RWPE2 (cell line): Measurements from ENCODE around the gene JADE2.

Experiments
- ATAC-seq: fragments of 200-7000 bp; cut with Tn5 transposase; 3 replicates; pipeline ENCODE4 v1.9.1; 2021; ENCODE audit warnings: low read depth
- DNase-seq: peaks from one replicate; pipeline ENCODE4 v3.0.0-alpha.2; 2020; ENCODE audit warnings: low spot score
- H3K27ac ChIP-seq: fragments of 450-650 bp; 2 replicates; pipeline ENCODE4 v1.5.1; 2017; ENCODE audit warnings: mild to moderate bottlenecking; ENCODE audit not compliant: poor library complexity, severe bottlenecking
- H3K27me3 ChIP-seq: fragments of 250-450 bp; sonication (Bioruptor Pico); 2 replicates; pipeline ENCODE4 v1.5.1; 2021; ENCODE audit warnings: mild to moderate bottlenecking, moderate library complexity; ENCODE audit not compliant: insufficient read depth, poor library complexity, severe bottlenecking
- H3K36me3 ChIP-seq: fragments of 250-450 bp; sonication (Bioruptor Pico); 2 replicates; pipeline ENCODE4 v1.5.1; 2020; ENCODE audit warnings: low read depth, mild to moderate bottlenecking, moderate library complexity
- H3K4me1 ChIP-seq: fragments of 250-450 bp; sonication (Bioruptor Pico); 2 replicates; pipeline ENCODE4 v1.5.1; 2021; ENCODE audit warnings: mild to moderate bottlenecking, moderate library complexity; ENCODE audit not compliant: insufficient read depth, poor library complexity, severe bottlenecking
- H3K4me3 ChIP-seq: fragments of 250-450 bp; sonication (Bioruptor Pico); 2 replicates; pipeline ENCODE4 v1.5.1; 2021; ENCODE audit warnings: mild to moderate bottlenecking, moderate library complexity; ENCODE audit not compliant: severe bottlenecking
- H3K9me3 ChIP-seq: fragments of 250-450 bp; sonication (Bioruptor Pico); 2 replicates; pipeline ENCODE4 v1.5.1; 2021; ENCODE audit warnings: mild to moderate bottlenecking, moderate library complexity; ENCODE audit not compliant: severe bottlenecking
- CTCF ChIP-seq: fragments of 450-650 bp; IDR thresholded peaks from one replicate; pipeline ENCODE4 v1.5.1; 2017; ENCODE audit warnings: mild to moderate bottlenecking, moderate library complexity; ENCODE audit not compliant: poor library complexity, severe bottlenecking

Gene JADE2

GRCh38 chr5:134568337-134568700 lies 42.8 kb downstream of the JADE2 start:
- Histone ChIP-seq H3K27ac (peak overlapping the region; percentile 38), H3K36me3 (peaks cover 93% of the 10 kb centered on the region)
- TF ChIP-seq CTCF = no peak

GRCh38 chr5:134568761-134569695 lies 43.6 kb downstream of the JADE2 start:
- Histone ChIP-seq H3K4me1 (peaks cover 9% of the 10 kb centered on the region), H3K27me3 (no peaks in the 10 kb centered on the region), H3K36me3 (peaks cover 93% of the 10 kb centered on the region), H3K27ac (peak overlapping the region; percentile 38), H3K9me3 (no peaks in the 10 kb centered on the region), H3K4me3 (no peak overlapping the region)
- ATAC-seq = peak; percentile 22; the same call in 2 of the 3 replicates
- TF ChIP-seq CTCF = no peak
- no peak for DNase-seq

More at GRCh38 chr5:134568337-134568700, 42.8 kb downstream of the JADE2 start:
- Histone ChIP-seq H3K9me3 (no peaks in the 10 kb centered on the region), H3K4me3 (no peak overlapping the region), H3K27me3 (no peaks in the 10 kb centered on the region), H3K4me1 (peaks cover 9% of the 10 kb centered on the region)
- no peak for DNase-seq
- ATAC-seq = peak; percentile 11; the same call in 1 of the 3 replicates

GRCh38 chr5:134569758-134570364 lies 44.4 kb downstream of the JADE2 start:
- Histone ChIP-seq H3K36me3 (peaks cover 93% of the 10 kb centered on the region), H3K9me3 (no peaks in the 10 kb centered on the region), H3K4me1 (peaks cover 9% of the 10 kb centered on the region), H3K4me3 (no peak overlapping the region), H3K27ac (no peak overlapping the region), H3K27me3 (no peaks in the 10 kb centered on the region)
- no peak for ATAC-seq
- TF ChIP-seq CTCF = no peak
- DNase-seq = no peak

GRCh38 chr5:134570365-134570758 lies 44.9 kb downstream of the JADE2 start:
- H3K9me3 ChIP-seq = no peaks in the 10 kb centered on the region
- no peaks in the 10 kb centered on the region for H3K27me3 ChIP-seq
- no peak overlapping the region for H3K4me3 ChIP-seq
- H3K36me3 ChIP-seq = peaks cover 93% of the 10 kb centered on the region
- no peak for ATAC-seq
- no peak for DNase-seq
- H3K4me1 ChIP-seq = peaks cover 9% of the 10 kb centered on the region
- H3K27ac ChIP-seq = no peak overlapping the region
- no peak for TF ChIP-seq CTCF

GRCh38 chr5:134570886-134571285 lies 45.4 kb downstream of the JADE2 start:
- ATAC-seq (no peak), DNase-seq (no peak)
- H3K27ac ChIP-seq = no peak overlapping the region
- peaks cover 9% of the 10 kb centered on the region for H3K4me1 ChIP-seq
- no peaks in the 10 kb centered on the region for H3K27me3 ChIP-seq
- no peaks in the 10 kb centered on the region for H3K9me3 ChIP-seq
- peaks cover 95% of the 10 kb centered on the region for H3K36me3 ChIP-seq
- no peak for TF ChIP-seq CTCF
- no peak overlapping the region for H3K4me3 ChIP-seq
